MCF 10A (cell line): ENCODE measurements around the gene SH3TC1. TPM values are rescaled to one million over a fixed set of nuclear protein-coding genes. Genes with fewer than 3 reads are reported as not detected.
A peak's percentile ranks its signal among the peaks of the same experiment; 100 is the strongest.

Experiments
- BruUV-seq: library from RNA; stranded (reverse); fragments of 400-500 nt; replicated peaks from 2 replicates; lab custom pipeline; 2021; lab: Mats Ljungman, UMichigan
- CTCF ChIA-PET: fragments of 300-600 bp; sonication (Branson Sonifier 250); formaldehyde crosslinking; extraction: SDS; loops from one replicate; lab custom pipeline; 2021; ENCODE audit warnings: antibody characterized with exemption, inconsistent platforms; lab: Yijun Ruan, JAX
- POLR2A ChIA-PET: fragments of 300-600, 350-650 bp; sonication (Branson Sonifier 250); formaldehyde crosslinking; extraction: SDS; loops from one replicate; lab custom pipeline; 2020; ENCODE audit warnings: antibody characterized with exemption, inconsistent platforms; lab: Yijun Ruan, JAX
- DNase-seq: peaks from one replicate; pipeline ENCODE4 v3.0.0-alpha.2; 2018; ENCODE audit not compliant: unreplicated experiment
- H3K27ac Mint-ChIP-seq: one replicate; pipeline ENCODE4 v1.8.0; 2022; ENCODE audit warnings: mild to moderate bottlenecking, low read depth, mixed read lengths; ENCODE audit not compliant: unreplicated experiment
- H3K27me3 Mint-ChIP-seq: one replicate; pipeline ENCODE4 v1.8.0; 2022; ENCODE audit warnings: mixed read lengths; ENCODE audit not compliant: insufficient read depth, unreplicated experiment
- H3K36me3 Mint-ChIP-seq: one replicate; pipeline ENCODE4 v1.8.0; 2022; ENCODE audit warnings: mild to moderate bottlenecking, moderate library complexity, mixed read lengths; ENCODE audit not compliant: insufficient read depth, unreplicated experiment
- H3K4me1 Mint-ChIP-seq: one replicate; pipeline ENCODE4 v1.8.0; 2022; ENCODE audit warnings: mixed read lengths; ENCODE audit not compliant: insufficient read depth, unreplicated experiment
- H3K4me3 Mint-ChIP-seq: one replicate; pipeline ENCODE4 v1.8.0; 2022; ENCODE audit warnings: mild to moderate bottlenecking, moderate library complexity, mixed read lengths; ENCODE audit not compliant: unreplicated experiment
- H3K9me3 Mint-ChIP-seq: one replicate; pipeline ENCODE4 v1.8.0; 2022; ENCODE audit warnings: mixed read lengths; ENCODE audit not compliant: unreplicated experiment
- intact Hi-C: fragments of 100-400 bp; cut with micrococcal nuclease; formaldehyde crosslinking; loops from 2 replicates; pipeline ENCODE4 v1.14.1; 2022
- total RNA-seq: library from RNA; stranded (reverse); gene quantifications from 2 replicates; pipeline ENCODE4 v1.2.3, GENCODE V29; 2022
- TF ChIP-seq, protein P1 (sequence below): fragments of 200-600 bp; IDR thresholded peaks from one replicate; pipeline ENCODE4 v1.8.0; 2022; ENCODE audit warnings: antibody characterized with exemption, mild to moderate bottlenecking; ENCODE audit not compliant: unreplicated experiment

Gene SH3TC1
- total RNA-seq, 1 experiment from 2014 or later, result 28.8 TPM

GRCh38 chr4:8230033-8230432, 30.9 kb downstream of the SH3TC1 start:
- Mint-ChIP-seq H3K36me3 (peaks cover 7% of the 10 kb centered on the region), H3K4me3 (no peak overlapping the region), H3K27me3 (no peaks in the 10 kb centered on the region), H3K9me3 (no peaks in the 10 kb centered on the region), H3K27ac (peak overlapping the region; percentile 40), H3K4me1 (no peaks in the 10 kb centered on the region)
- no TSS peak for BruUV-seq
- TF ChIP-seq, protein P1, sequence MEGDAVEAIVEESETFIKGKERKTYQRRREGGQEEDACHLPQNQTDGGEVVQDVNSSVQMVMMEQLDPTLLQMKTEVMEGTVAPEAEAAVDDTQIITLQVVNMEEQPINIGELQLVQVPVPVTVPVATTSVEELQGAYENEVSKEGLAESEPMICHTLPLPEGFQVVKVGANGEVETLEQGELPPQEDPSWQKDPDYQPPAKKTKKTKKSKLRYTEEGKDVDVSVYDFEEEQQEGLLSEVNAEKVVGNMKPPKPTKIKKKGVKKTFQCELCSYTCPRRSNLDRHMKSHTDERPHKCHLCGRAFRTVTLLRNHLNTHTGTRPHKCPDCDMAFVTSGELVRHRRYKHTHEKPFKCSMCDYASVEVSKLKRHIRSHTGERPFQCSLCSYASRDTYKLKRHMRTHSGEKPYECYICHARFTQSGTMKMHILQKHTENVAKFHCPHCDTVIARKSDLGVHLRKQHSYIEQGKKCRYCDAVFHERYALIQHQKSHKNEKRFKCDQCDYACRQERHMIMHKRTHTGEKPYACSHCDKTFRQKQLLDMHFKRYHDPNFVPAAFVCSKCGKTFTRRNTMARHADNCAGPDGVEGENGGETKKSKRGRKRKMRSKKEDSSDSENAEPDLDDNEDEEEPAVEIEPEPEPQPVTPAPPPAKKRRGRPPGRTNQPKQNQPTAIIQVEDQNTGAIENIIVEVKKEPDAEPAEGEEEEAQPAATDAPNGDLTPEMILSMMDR, result no peak
- ChIA-PET CTCF (interaction anchor here (0.6 to 2.3 kb wide), 4 partner anchors 12 to 53 kb away, joined by 3 to 7 read pairs (median 3); no protein-coding TSS in a partner anchor), POLR2A (interaction anchor here (0.7 kb wide), 1 partner anchor 17 kb away, joined by 3 read pairs; no protein-coding TSS in a partner anchor)
- no peak for DNase-seq
- intact Hi-C loops, result no loop called here

- Mint-ChIP-seq H3K36me3 (peaks cover under 1% of the 10 kb centered on the region), H3K27me3 (no peaks in the 10 kb centered on the region), H3K27ac (peak overlapping the region; percentile 40), H3K4me3 (no peak overlapping the region), H3K4me1 (no peaks in the 10 kb centered on the region), H3K9me3 (no peaks in the 10 kb centered on the region)
- intact Hi-C loops, result no loop called here
- TF ChIP-seq, protein P1, result no peak
- no TSS peak for BruUV-seq
- POLR2A ChIA-PET, result interaction anchor here (0.7 kb wide), 1 partner anchor 18 kb away, joined by 3 read pairs; no protein-coding TSS in a partner anchor
- CTCF ChIA-PET, result interaction anchor here (1.3 kb wide), 1 partner anchor 54 kb away, joined by 3 read pairs; no protein-coding TSS in a partner anchor
- no peak for DNase-seq
Observed at GRCh38 chr4:8230891-8231290, 31.8 kb downstream of the SH3TC1 start.

- H3K27ac Mint-ChIP-seq, result no peak overlapping the region
- H3K4me1 Mint-ChIP-seq, result no peaks in the 10 kb centered on the region
- intact Hi-C loops, result no loop called here
- no peak overlapping the region for H3K4me3 Mint-ChIP-seq
- no TSS peak for BruUV-seq
- ChIA-PET CTCF (interaction anchor here (0.5 to 1.8 kb wide), 3 partner anchors 10 to 56 kb away, joined by 3 to 9 read pairs (median 3); no protein-coding TSS in a partner anchor), POLR2A (interaction anchor here (0.5 kb wide), 1 partner anchor 73 kb away, joined by 3 read pairs; the partner anchor contains the start of gene ABLIM2)
- TF ChIP-seq, protein P1, result no peak
- H3K9me3 Mint-ChIP-seq, result no peaks in the 10 kb centered on the region
- DNase-seq, result no peak
- no peaks in the 10 kb centered on the region for H3K36me3 Mint-ChIP-seq
- no peaks in the 10 kb centered on the region for H3K27me3 Mint-ChIP-seq
Observed at GRCh38 chr4:8231551-8232049, 32.5 kb downstream of the SH3TC1 start.

- DNase-seq, result no peak
- H3K4me3 Mint-ChIP-seq, result no peak overlapping the region
- ChIA-PET POLR2A (no interaction called here), CTCF (interaction anchor here (0.6 to 1.8 kb wide), 2 partner anchors 9 to 174 kb away, joined by 3 to 9 read pairs; no protein-coding TSS in a partner anchor)
- TF ChIP-seq, protein P1, result no peak
- H3K36me3 Mint-ChIP-seq, result peaks cover 3% of the 10 kb centered on the region
- no peaks in the 10 kb centered on the region for H3K4me1 Mint-ChIP-seq
- BruUV-seq, result no TSS peak
- H3K9me3 Mint-ChIP-seq, result no peaks in the 10 kb centered on the region
- no peaks in the 10 kb centered on the region for H3K27me3 Mint-ChIP-seq
- H3K27ac Mint-ChIP-seq, result no peak overlapping the region
- intact Hi-C loops, result no loop called here
Observed at GRCh38 chr4:8232748-8233147, 33.7 kb downstream of the SH3TC1 start.
